NCI-H2029 (cell line): ENCODE data around the gene ZSCAN29.
A peak's percentile ranks its signal among the peaks of the same experiment; 100 is the strongest.
"Not testable (repeated sequence)": the region's sequence is repeated elsewhere in the genome, so short reads cannot be mapped to it uniquely, and the experiment has no call there.

ENCODE experiments used
- DNase-seq: peaks from one replicate; lab custom pipeline; 2025; lab: John Stamatoyannopoulos, UW

The ZSCAN29 gene

DNA sequence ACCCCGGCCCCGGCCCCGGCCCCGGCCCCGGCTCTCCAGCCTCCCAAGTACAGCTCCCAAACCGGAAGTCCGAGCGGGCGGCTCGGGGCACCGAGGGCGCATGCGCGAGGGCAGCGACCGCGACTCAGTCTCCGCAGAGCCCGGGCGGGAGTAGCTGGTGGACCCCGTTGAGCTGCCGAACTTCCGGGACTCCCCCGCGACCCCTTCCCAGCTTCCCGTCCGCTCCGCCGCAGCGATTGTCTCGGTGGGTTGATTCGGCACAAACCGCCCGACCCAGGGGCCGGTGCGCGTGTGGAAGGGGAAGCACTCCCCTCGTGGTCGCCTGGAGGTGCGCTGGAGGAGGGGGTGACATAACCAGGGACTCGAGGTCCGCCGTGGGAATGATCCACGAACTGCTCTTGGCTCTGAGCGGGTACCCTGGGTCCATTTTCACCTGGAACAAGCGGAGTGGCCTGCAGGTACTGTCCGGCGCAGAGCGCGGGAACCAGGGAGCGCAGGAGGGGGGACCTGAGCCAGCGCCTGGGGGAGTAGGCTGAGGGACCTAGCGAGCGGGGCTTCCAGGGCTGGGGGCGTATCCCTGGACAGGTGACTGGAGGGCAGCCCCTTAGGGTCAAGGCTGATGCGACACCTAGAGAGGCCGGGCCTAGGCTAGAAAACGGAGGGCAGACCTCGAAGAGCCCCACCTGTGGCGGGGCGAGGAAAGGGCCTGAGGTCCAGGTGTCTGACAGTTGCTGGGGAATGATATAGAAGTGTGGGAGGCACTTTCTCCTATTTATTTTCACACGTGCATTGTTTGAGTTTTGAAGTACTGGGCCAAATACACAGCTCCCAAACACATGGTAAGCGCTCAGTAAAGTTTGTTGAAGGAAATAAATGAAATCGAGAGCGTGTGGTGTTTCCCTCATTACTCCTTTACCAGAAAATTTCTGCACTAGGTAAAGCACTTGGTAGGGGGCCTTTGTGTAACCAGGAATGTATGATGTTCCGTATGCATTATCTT lies at the start of gene ZSCAN29, which contains the start of gene TUBGCP4:
TSS of gene ZSCAN29 (minus strand) at position 69 of the 1,000 bp plus-strand sequence. CDS start 1,130 bp downstream, outside the sequence.
TSS of gene TUBGCP4 (plus strand) at position 127 of the 1,000 bp plus-strand sequence. CDS start at position 381, 254 bp downstream.
- DNase-seq = peak; percentile 22

DNA sequence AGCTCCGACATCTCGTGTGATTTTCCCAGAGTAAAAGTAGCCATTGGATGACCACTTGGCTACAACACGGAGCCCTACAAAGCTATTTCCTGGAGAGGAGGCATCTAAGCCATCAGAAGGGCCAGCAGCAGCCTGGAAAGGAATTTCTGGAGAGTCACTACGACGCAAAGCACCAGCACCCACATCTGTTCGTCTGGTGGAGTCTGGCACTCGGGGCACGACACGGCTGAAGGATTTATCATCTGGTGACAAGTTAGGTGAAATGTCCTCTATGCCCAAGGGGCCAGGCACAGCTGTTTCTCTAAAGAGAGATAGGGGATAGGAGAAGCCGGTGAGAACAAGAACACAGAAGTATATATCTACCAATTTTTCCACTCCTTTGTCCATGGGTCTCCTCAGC lies 49.6 kb upstream of the ZSCAN29 start:
- DNase-seq = no peak

GRCh38 chr15:43414196-43414595 lies 43.4 kb upstream of the ZSCAN29 start:
- no peak for DNase-seq

DNA sequence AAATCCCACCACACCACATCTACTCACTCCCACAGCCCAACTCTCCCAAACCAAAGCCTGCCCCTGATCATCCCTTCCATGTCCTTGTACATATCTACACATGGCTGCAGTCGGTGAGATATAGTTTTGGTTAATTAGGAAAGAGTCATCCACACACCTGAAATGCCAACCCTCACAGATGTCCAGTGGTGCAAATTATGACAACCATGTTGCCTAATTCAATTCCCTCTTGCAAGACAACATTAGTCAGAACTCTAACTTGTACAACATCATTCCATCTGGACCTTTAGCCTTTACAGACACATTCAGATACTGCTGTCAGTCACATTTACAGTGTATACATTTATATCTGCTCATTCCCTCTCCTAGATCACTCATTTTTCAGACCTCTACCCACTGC lies 41.3 kb upstream of the ZSCAN29 start:
- no peak for DNase-seq

- DNase-seq = no peak
These were observed 39.9 kb upstream of the ZSCAN29 start for GRCh38 chr15:43410572-43411214.

DNA sequence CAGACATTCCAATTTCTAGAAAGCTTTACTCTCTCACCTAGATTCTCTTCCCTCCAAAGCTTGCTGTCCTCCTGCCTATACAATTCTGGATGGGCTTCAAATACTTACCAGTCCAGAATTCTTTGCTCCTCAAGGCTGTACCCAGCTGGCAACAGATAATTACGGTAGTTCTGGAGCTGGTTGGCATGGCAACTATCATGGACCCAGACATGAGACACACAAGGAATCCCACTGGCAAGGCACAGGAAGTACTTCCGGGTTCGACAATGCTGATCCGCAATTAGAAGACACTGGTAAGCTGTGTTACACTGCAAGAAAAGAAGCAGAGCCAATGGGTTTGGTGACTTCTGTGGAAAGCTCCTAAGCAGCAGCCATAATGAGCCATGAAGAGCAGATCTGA lies 37.9 kb upstream of the ZSCAN29 start:
- DNase-seq = no peak

GRCh38 chr15:43406808-43407207 lies 36.0 kb upstream of the ZSCAN29 start:
- DNase-seq = no peak

- DNase-seq = no peak
These were observed 35.3 kb upstream of the ZSCAN29 start for GRCh38 chr15:43406189-43406588.

DNA sequence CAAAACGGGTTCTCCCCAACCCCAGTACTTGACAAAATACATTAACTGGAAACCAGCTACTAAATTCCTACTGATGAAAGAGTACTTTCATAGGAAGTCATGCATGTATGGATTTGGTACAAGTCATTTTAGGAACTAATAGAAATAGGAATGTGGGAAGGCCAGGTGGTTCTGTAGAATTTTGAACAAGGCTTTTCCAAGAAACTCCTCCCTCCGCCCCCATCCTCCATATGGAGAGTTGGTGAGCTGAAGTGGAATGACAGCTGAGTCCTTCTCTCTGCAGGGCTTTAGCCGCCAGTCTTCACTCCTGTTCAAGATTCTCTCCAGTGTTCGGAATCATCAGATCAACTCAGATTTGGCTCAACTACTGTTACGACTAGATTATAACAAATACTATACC lies 33.3 kb upstream of the ZSCAN29 start:
- DNase-seq = no peak

DNA sequence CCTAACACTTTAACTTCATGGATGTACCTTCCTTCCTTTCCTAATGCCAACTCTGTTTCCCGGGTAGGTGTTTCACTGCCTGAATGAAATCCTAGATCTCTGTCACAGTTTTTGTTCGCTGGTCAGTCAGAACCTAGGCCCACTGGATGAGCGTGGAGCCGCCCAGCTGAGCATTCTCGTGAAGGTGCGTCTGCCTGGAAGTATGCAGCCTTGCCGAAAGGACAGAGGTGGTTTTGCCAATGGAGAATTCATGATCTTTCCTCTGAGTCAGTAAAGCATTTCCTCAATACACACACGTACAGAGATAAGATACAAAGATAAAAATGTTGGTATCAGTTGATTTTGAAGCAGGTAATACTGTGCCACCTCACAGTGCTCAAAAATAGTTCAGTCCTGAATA lies 32.8 kb upstream of the ZSCAN29 start:
- no peak for DNase-seq

- DNase-seq = no peak
These were observed 31.4 kb upstream of the ZSCAN29 start for GRCh38 chr15:43402255-43402654.

DNA sequence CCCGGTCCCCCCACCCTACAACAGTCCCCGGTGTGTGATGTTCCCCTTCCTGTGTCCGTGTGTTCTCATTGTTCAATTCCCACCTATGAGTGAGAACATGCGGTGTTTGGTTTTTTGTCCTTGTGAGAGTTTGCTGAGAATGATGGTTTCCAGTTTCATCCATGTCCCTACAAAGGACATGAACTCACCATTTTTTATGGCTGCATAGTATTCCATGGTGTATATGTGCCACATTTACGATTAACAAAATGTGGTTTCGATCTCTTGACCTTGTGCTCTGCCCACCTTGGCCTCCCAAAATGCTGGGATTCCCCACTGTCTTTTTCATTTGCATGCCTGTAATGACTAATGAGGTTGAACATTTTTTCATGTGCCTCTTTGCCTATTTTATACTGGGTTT lies 22.7 kb upstream of the ZSCAN29 start:
- DNase-seq = not testable (repeated sequence)

DNA sequence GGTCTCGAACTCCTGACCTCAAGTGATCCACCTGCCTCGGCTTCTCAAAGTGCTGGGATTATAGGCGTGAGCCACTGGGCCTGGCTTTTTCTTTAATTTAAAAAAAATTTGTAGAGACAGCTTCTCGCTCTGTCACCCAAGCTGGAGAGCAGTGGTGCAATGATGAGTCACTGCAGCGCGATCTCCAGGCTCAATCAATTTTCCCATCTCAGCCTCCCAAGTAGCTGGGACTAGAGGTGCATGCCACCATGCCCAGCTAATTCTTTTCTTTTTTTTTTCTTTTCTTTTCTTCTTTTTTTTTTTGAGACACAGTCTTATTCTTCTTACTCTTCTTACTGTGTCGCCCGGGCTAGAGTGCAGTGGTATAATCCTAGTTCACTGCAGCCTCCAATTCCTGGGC lies 19.9 kb upstream of the ZSCAN29 start:
- DNase-seq = no peak

DNA sequence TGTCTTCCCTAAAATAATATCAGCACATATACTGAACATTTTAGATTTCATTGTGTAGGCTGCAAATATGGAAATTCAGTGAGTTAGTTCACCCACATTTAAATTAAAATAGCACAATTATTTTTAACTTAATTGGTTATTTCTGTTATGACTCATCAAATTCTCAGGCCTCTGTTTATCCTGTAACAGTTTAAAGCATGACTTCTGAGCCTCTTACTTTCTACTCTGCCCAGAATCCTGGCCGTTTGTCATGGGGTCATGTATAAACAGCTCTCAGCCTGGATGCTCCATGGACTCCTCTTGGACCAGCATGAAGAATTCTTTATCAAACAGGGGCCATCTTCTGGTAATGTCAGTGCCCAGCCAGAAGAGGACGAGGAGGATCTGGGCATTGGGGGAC lies 12.2 kb upstream of the ZSCAN29 start:
- no peak for DNase-seq

GRCh38 chr15:43382310-43382709 lies 11.5 kb upstream of the ZSCAN29 start:
- DNase-seq = no peak

DNA sequence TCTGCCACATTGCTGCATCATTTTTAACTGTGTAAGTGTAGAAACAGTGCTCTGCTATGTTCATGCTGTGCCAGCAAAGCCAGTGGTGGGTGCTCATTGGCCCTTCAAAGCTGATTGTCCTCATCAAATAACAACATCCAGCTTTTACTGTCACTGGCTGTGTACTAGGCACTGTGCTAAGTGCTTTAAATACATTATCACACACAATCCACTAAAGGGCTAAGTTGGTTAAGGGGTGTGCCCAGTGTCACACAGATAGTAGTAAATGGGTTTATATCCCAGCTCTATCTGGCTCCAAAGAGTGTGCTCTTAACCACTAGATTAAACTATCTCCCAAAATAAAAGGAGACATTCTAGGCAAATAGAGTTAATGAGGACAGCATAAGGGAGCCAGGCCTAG lies 7.8 kb upstream of the ZSCAN29 start:
- no peak for DNase-seq

DNA sequence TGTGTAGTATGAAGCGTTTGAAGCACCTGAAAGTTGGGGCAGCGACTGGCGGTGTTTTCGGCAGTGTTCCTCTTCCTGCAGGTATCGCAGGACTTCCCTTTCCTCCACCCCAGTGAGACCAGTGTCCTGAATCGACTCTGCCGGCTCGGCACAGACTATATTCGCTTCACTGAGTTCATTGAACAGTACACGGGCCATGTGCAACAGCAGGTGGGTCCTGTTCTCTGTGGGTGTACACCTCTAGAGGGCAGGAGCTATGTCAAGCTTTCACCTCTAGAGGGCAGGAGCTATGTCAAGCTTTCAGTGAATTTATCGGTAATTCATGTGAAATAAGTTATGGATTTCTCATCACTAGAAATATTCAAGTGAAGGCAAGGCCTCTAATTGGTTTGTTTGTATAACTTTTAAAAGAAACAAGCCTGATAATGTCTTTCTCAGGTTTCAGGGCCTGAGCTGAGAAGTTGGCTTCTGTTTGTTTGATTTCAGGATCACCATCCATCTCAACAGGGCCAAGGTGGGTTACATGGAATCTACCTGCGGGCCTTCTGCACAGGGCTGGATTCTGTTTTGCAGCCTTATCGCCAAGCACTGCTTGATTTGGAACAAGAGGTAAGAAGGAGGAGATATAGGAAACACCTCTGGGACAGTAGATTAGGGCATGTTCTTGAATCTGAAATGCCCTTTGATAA lies 5.3 kb upstream of the ZSCAN29 start:
- no peak for DNase-seq

GRCh38 chr15:43370310-43370974 lies 401 bp downstream of the ZSCAN29 start:
- no peak for DNase-seq

DNA sequence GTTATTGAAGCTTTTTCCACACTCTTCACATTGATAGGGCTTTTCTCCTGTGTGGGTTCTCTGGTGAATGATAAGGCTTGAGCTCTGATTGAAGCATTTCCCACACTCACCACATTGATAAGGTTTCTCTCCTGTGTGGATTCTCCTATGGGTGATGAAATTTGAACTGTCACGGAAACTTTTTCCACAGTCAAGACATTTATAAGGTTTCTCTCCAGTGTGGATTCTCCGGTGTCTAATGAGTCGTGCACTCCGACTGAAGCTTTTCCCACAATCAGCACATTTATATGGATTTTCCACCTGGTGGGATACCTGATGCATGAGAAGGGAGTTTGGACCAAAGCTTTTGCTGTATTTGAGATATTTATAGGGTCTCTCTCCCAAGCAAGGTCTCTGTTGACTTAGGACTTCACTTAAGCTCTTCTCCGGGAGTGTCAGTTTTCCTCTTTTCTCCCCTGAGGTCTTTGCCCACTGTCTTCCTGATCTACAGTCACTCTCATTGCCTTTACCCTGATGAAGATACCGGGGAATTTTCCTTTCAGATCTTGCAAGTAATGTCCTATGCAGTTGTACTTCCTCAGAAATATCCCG lies 9.4 kb downstream of the ZSCAN29 start:
- no peak for DNase-seq

DNA sequence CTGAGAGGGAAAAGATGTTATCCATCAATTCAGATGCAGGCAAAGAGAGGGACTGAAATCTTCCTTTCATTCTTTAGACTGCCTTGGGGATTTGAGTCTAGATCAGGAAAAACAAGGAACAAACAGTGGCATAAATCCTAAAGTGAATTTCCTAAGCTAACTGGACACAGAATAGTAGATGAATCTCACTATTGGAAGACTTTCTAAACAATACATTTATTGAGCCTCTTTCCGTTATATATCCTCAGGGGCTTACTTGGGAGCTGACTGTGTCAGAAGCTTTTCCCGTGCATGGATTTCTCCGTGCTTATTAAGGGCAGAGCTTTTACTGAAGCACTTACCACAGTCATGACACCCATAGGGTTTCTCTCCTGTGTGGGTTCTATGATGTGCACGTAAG lies 10.0 kb downstream of the ZSCAN29 start:
- no peak for DNase-seq

GRCh38 chr15:43352693-43353382 lies 18.0 kb downstream of the ZSCAN29 start:
- no peak for DNase-seq
